ENCODE data around the gene ACTC1. TPM values are rescaled to one million over a fixed set of nuclear protein-coding genes. Genes with fewer than 3 reads are reported as not detected.

The ACTC1 gene
- total RNA-seq (2,723 TPM), polyA plus RNA-seq (ENCODE audit: insufficient read depth in 1 of 8, insufficient read length in 8 of 8, low replicate concordance in 1 of 8) (1,000 to 10,000 TPM; 5,708 to 8,533 (median 7,139) TPM)
- long read RNA-seq, donor 1, transcript ACTC1-201 (7 exons, 3,694 nt), result major isoform, 1,048 of 1,698 reads
- long read RNA-seq, donor 1, transcript ACTC1-203 (2 exons, 696 nt), result minor isoform, 9 of 1,698 reads
- long read RNA-seq, donor 1, partial matches to known transcripts, result 611 of 1,698 reads
- long read RNA-seq, donor 1, other reads (novel, unspliced or antisense), result 29 of 1,698 reads
- long read RNA-seq, donor 2, transcript ACTC1-201 (7 exons, 3,694 nt), result major isoform, 259 of 677 reads
- long read RNA-seq, donor 2, partial matches to known transcripts, result 417 of 677 reads
- long read RNA-seq, donor 2, other reads (novel, unspliced or antisense), result 0 of 677 reads
- long read RNA-seq, donor 3, transcript ACTC1-206 (6 exons, 1,396 nt), result minor isoform, 6 of 3,132 reads
- long read RNA-seq, donor 3, transcript ACTC1-201 (7 exons, 3,694 nt), result major isoform, 1,824 of 3,132 reads
- long read RNA-seq, donor 3, transcript ACTC1-203 (2 exons, 696 nt), result minor isoform, 18 of 3,132 reads
- long read RNA-seq, donor 3, partial matches to known transcripts, result 1,218 of 3,132 reads
- long read RNA-seq, donor 3, other reads (novel, unspliced or antisense), result 66 of 3,132 reads
- long read RNA-seq, donor 4, transcript ACTC1-201 (7 exons, 3,694 nt), result major isoform, 1,506 of 3,024 reads
- long read RNA-seq, donor 4, partial matches to known transcripts, result 1,453 of 3,024 reads
- long read RNA-seq, donor 4, other reads (novel, unspliced or antisense), result 60 of 3,024 reads
- long read RNA-seq, donor 5, transcript ACTC1-201 (7 exons, 3,694 nt), result major isoform, 4,967 of 7,543 reads
- long read RNA-seq, donor 5, transcript ACTC1-203 (2 exons, 696 nt), result minor isoform, 6 of 7,543 reads
- long read RNA-seq, donor 5, partial matches to known transcripts, result 2,422 of 7,543 reads
- long read RNA-seq, donor 5, other reads (novel, unspliced or antisense), result 146 of 7,543 reads
- long read RNA-seq, donor 6, transcript ACTC1-201 (7 exons, 3,694 nt), result major isoform, 3,469 of 5,920 reads
- long read RNA-seq, donor 6, transcript ACTC1-203 (2 exons, 696 nt), result minor isoform, 8 of 5,920 reads
- long read RNA-seq, donor 6, partial matches to known transcripts, result 2,325 of 5,920 reads
- long read RNA-seq, donor 6, other reads (novel, unspliced or antisense), result 116 of 5,920 reads
- long read RNA-seq, donor 7, transcript ACTC1-203 (2 exons, 696 nt), result minor isoform, 7 of 4,493 reads
- long read RNA-seq, donor 7, transcript ACTC1-201 (7 exons, 3,694 nt), result major isoform, 2,444 of 4,493 reads
- long read RNA-seq, donor 7, partial matches to known transcripts, result 1,977 of 4,493 reads
- long read RNA-seq, donor 7, other reads (novel, unspliced or antisense), result 63 of 4,493 reads
- long read RNA-seq, donor 8, transcript ACTC1-201 (7 exons, 3,694 nt), result major isoform, 1,601 of 3,407 reads
- long read RNA-seq, donor 8, partial matches to known transcripts, result 1,747 of 3,407 reads
- long read RNA-seq, donor 8, other reads (novel, unspliced or antisense), result 54 of 3,407 reads
- long read RNA-seq, donor 9, transcript ACTC1-201 (7 exons, 3,694 nt), result major isoform, 2,240 of 4,534 reads
- long read RNA-seq, donor 9, transcript ACTC1-203 (2 exons, 696 nt), result minor isoform, 12 of 4,534 reads
- long read RNA-seq, donor 9, partial matches to known transcripts, result 2,194 of 4,534 reads
- long read RNA-seq, donor 9, other reads (novel, unspliced or antisense), result 87 of 4,534 reads
- long read RNA-seq, donor 10, transcript ACTC1-203 (2 exons, 696 nt), result minor isoform, 20 of 5,633 reads
- long read RNA-seq, donor 10, transcript ACTC1-201 (7 exons, 3,694 nt), result major isoform, 2,673 of 5,633 reads
- long read RNA-seq, donor 10, partial matches to known transcripts, result 2,795 of 5,633 reads
- long read RNA-seq, donor 10, other reads (novel, unspliced or antisense), result 143 of 5,633 reads
- long read RNA-seq, donor 11, transcript ACTC1-201 (7 exons, 3,694 nt), result major isoform, 1,928 of 3,928 reads
- long read RNA-seq, donor 11, transcript ACTC1-203 (2 exons, 696 nt), result minor isoform, 15 of 3,928 reads
- long read RNA-seq, donor 11, partial matches to known transcripts, result 1,909 of 3,928 reads
- long read RNA-seq, donor 11, other reads (novel, unspliced or antisense), result 73 of 3,928 reads

DNA sequence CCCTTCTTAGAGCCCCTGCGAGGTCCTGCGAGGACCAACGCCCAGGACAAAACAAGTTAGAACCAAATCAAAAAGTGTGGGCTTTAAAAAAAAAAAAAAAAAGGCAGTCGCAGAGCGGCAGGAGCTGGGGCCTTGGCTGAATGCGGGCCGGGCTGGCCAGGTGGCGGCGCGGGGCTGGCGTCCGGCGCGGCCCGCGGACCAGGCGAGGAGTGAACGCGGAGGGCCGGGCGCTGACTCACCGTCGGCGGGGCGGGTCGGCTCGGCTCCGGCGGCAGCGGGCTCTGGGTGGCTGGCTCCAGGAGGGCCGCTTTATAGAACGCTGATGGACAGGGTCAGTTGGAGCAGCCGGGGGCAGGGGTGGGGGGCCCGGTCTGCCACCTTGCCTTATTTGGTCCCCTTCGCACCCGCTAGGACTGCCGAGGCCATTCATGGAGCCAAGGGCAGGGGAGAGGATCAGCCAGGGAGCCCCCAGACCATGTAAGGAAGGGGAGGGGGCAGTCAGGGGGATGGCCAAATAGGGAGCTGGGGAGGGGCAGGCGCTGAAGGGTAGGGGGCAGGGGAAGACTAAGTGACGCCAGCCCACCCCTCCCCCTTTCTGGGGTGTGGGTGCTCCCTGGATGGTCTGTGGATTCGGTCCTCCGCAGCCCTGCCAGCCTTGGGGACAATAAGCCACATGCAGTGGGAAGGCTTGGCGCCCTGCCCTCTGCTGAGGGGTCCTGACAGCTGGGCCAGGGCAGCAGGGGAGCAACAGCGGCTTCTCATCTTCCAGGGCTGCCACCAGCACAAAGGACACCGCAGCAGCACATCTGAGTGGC, at the start of gene ACTC1:
ACTC1 (minus strand) TSS at position 283 of the 815 bp plus-strand sequence. CDS start 741 bp downstream, outside the sequence.
- 6% methylated on average over 39 of the region's 44 CpGs for WGBS (ENCODE audit: insufficient coverage)
- H3K4me1 ChIP-seq (ENCODE audit: control insufficient read depth, insufficient read depth, low read length), result peaks cover 45% of the 10 kb centered on the region
- no peaks in the 10 kb centered on the region for H3K9me3 ChIP-seq (replicated peaks; ENCODE audit: control insufficient read depth, low read depth, low read length)
- H3K4me3 ChIP-seq (ENCODE audit: low read length), result peak within 1 kb of the TSS; percentile 72
- H3K27ac ChIP-seq (ENCODE audit: low read length), result peak within 1 kb of the TSS; percentile 95
- peak; percentile 91 for DNase-seq
- H3K36me3 ChIP-seq (ENCODE audit: control insufficient read depth, insufficient read depth, low read length), result peaks cover 35% of the 10 kb centered on the region
- H3K27me3 ChIP-seq (ENCODE audit: control insufficient read depth, insufficient read depth, low read length), result peaks cover 34% of the 10 kb centered on the region

DNA sequence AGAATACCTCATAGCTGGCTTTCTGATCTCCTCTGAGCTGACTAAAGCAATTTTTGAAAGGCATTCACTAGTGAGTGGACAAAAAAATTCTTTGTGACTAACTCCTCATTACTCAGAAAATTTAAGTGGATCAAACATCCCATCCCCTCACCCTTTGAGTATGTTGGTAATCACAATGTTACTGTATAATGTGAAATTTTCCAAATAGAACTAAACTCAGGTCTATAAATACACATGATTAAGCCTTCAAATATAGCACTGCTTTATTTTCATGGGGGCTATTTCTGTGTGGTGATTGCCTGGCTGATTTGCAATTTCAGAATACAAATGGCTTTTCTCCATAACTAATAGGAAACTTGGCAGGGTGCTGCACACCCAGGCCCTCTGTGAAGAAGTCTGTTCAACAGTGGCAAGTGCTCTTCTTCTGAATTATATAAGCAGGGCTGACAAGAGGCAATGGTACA, 45.9 kb upstream of the ACTC1 start:
- H3K4me1 ChIP-seq (ENCODE audit: control insufficient read depth, insufficient read depth, low read length), result no peaks in the 10 kb centered on the region
- H3K9me3 ChIP-seq (replicated peaks; ENCODE audit: control insufficient read depth, low read depth, low read length), result no peaks in the 10 kb centered on the region
- no peaks in the 10 kb centered on the region for H3K27me3 ChIP-seq (ENCODE audit: control insufficient read depth, insufficient read depth, low read length)
- H3K27ac ChIP-seq (ENCODE audit: low read length), result no peak overlapping the region
- H3K36me3 ChIP-seq (ENCODE audit: control insufficient read depth, insufficient read depth, low read length), result no peaks in the 10 kb centered on the region
- no peak overlapping the region for H3K4me3 ChIP-seq (ENCODE audit: low read length)
- peak; percentile 27 for DNase-seq

DNA sequence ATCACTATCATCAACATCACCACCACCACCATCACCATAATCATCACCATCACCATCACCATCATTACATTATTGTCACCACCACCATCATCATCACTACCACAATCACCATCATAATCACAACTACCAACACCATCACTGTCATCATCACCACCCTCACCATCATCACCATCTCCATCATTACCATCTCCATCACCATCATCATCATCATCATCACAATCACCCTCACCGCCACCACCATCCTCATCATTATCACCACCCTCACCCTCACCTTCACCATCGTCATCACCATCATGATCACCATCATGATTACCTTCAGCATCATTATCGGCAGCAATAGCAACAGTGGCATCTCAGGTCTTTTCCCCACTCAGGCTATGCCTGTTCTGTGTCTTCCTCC, 42.9 kb upstream of the ACTC1 start:
- Histone ChIP-seq H3K27ac (ENCODE audit: low read length) (no peak overlapping the region), H3K36me3 (ENCODE audit: control insufficient read depth, insufficient read depth, low read length) (no peaks in the 10 kb centered on the region), H3K9me3 (replicated peaks; ENCODE audit: control insufficient read depth, low read depth, low read length) (peaks cover 2% of the 10 kb centered on the region), H3K4me1 (ENCODE audit: control insufficient read depth, insufficient read depth, low read length) (no peaks in the 10 kb centered on the region), H3K4me3 (ENCODE audit: low read length) (no peak overlapping the region), H3K27me3 (ENCODE audit: control insufficient read depth, insufficient read depth, low read length) (no peaks in the 10 kb centered on the region)
- no peak for DNase-seq
- 86% methylated on average over 3 of the region's 3 CpGs for WGBS (ENCODE audit: insufficient coverage)

DNA sequence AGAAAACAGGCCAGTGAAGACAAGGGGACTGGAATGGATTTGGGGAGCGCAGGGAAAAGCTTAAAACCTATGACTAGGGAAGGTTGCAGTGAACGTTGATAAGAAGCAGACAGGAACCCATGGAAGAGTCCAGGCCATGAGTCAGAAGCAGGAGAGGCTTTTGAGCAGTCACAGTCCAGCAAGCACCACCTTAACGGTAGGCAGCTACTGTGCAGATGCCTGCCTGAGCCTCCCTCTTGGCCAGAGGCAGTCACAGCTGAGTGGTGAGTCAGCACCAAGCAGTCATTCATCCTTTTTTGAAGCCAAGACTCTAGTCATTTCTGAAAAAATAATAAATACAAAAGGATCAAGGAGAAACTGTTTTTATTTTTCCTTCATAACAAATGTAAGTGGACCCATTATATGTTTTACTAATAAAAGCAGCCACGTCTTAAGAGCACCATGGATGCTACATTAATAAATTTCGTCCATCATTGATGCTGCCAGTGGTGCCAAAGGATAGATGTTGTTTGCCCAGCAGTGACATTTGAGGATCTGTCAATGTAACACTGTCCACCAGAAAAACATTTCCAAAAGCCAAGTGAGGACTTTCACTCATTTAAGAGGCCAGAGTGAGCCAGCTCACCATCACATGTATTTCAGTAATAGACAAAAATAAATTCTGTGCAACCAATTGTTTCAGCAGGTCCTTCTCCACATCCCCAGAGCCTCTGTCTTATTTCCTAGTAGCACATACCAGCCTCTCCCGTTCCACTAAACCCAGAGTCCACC, 42.1 kb upstream of the ACTC1 start:
- Histone ChIP-seq H3K27me3 (ENCODE audit: control insufficient read depth, insufficient read depth, low read length) (no peaks in the 10 kb centered on the region), H3K9me3 (replicated peaks; ENCODE audit: control insufficient read depth, low read depth, low read length) (peaks cover 2% of the 10 kb centered on the region), H3K4me1 (ENCODE audit: control insufficient read depth, insufficient read depth, low read length) (no peaks in the 10 kb centered on the region), H3K36me3 (ENCODE audit: control insufficient read depth, insufficient read depth, low read length) (no peaks in the 10 kb centered on the region), H3K4me3 (ENCODE audit: low read length) (no peak overlapping the region), H3K27ac (ENCODE audit: low read length) (no peak overlapping the region)
- 71% methylated on average over 3 of the region's 6 CpGs for WGBS (ENCODE audit: insufficient coverage)
- no peak for DNase-seq

DNA sequence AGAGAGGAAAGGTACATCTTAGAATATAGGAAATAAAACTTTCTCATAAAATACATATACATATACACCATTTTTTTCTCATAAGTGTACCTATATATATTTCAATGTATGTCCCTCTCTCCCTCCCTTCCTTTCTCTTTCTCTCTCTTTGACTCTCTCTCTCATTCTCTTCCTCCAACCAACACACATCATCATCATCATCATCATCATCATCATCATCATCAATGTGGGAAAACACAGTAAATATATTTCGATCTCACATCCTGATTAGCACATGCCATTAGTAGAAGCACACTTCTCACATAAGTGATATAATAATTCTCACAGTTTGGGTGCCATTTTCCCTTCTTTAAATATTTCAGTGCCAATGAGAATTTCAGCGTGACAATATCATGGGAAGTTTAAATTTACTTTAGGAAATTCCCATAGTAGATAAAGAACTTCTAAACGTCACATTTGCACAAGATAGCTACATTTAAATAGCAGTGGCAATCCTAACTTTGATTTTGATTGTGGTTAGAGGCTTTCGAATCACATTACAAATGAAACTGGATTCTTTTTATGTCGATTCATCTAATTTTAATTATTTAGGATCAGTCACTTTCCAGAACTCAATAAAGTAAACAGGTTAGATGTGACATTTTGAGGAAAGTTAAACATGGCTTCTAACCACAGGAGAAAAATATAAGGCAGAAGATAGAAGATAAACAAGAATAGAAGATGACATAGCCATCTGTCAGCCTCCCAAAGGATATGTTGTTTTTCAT, 33.0 kb upstream of the ACTC1 start:
- DNase-seq, result no peak
- WGBS (ENCODE audit: insufficient coverage), result 80% methylated on average over 1 of the region's 5 CpGs
- Histone ChIP-seq H3K9me3 (replicated peaks; ENCODE audit: control insufficient read depth, low read depth, low read length) (no peaks in the 10 kb centered on the region), H3K4me1 (ENCODE audit: control insufficient read depth, insufficient read depth, low read length) (no peaks in the 10 kb centered on the region), H3K36me3 (ENCODE audit: control insufficient read depth, insufficient read depth, low read length) (no peaks in the 10 kb centered on the region), H3K4me3 (ENCODE audit: low read length) (no peak overlapping the region), H3K27ac (ENCODE audit: low read length) (no peak overlapping the region), H3K27me3 (ENCODE audit: control insufficient read depth, insufficient read depth, low read length) (no peaks in the 10 kb centered on the region)

DNA sequence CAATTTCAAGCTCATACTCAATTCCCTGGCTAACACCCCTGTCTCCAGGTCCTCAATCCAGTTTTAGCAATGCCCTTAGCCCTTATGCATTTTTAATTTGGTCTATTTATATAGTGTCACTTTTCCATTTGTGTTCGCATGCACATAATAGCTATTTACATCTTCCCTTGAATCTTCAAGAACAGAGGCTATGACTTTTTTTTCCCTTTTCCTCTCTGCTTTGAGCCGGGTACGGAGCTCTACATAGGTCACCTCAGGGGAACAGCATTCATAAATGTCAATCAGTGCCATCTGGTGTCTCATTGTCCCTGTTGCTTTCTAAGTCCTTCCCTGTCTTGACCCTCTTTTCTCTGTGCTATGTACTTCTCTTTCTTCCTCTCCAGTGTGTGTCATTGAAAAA, 26.5 kb upstream of the ACTC1 start:
- Histone ChIP-seq H3K9me3 (replicated peaks; ENCODE audit: control insufficient read depth, low read depth, low read length) (no peaks in the 10 kb centered on the region), H3K36me3 (ENCODE audit: control insufficient read depth, insufficient read depth, low read length) (no peaks in the 10 kb centered on the region), H3K4me1 (ENCODE audit: control insufficient read depth, insufficient read depth, low read length) (no peaks in the 10 kb centered on the region), H3K27me3 (ENCODE audit: control insufficient read depth, insufficient read depth, low read length) (no peaks in the 10 kb centered on the region), H3K27ac (ENCODE audit: low read length) (no peak overlapping the region), H3K4me3 (ENCODE audit: low read length) (no peak overlapping the region)
- WGBS (ENCODE audit: insufficient coverage), result 61% methylated on average over 3 of the region's 3 CpGs
- no peak for DNase-seq

DNA sequence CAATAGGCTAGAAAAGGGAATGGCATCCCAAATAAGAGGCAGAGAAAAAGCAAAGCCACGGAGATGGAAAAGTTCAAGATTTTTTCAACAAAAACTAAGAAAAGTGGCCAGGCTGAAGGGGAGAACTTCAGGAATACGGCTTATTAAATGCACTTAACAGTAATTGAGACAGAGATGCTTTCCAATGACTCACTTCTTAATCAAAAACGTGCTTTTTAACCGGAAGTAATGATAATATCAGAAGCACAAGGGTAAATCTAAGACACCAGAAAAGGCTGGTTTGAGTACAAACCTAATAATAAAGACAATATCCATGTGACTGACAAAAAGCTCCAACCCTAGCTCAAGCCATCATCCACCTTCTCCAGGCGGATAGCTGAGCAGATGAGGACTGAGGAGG, 24.8 kb upstream of the ACTC1 start:
- Histone ChIP-seq H3K27ac (ENCODE audit: low read length) (no peak overlapping the region), H3K27me3 (ENCODE audit: control insufficient read depth, insufficient read depth, low read length) (no peaks in the 10 kb centered on the region), H3K4me3 (ENCODE audit: low read length) (no peak overlapping the region), H3K9me3 (replicated peaks; ENCODE audit: control insufficient read depth, low read depth, low read length) (no peaks in the 10 kb centered on the region), H3K36me3 (ENCODE audit: control insufficient read depth, insufficient read depth, low read length) (no peaks in the 10 kb centered on the region), H3K4me1 (ENCODE audit: control insufficient read depth, insufficient read depth, low read length) (no peaks in the 10 kb centered on the region)
- DNase-seq, result no peak
- 40% methylated on average over 1 of the region's 5 CpGs for WGBS (ENCODE audit: insufficient coverage)
